Thyroid gland (tissue), 4 donors: ENCODE data around the gene CD80. TPM values are rescaled to one million over a fixed set of nuclear protein-coding genes. Genes with fewer than 3 reads are reported as not detected.
"Not testable (repeated sequence)": the region's sequence is repeated elsewhere in the genome, so short reads cannot be mapped to it uniquely, and the experiment has no call there.

Experiments used
- DNase-seq, 2 donors: peaks; one replicate each; pipeline ENCODE4 v3.0.0-alpha.2; 2019
- H3K27ac ChIP-seq, 3 donors: fragments of 200-600 bp; sonication (generic); 1 replicate in 2 of 3; 2 replicates in 1 of 3; pipeline ENCODE4 v1.5.1; 2016 to 2019; ENCODE audit warnings: mild to moderate bottlenecking in 1 of 3, moderate library complexity in 1 of 3
- H3K27me3 ChIP-seq: fragments of 200-600 bp; sonication (generic); one replicate; pipeline ENCODE4 v1.5.1; 2019
- H3K36me3 ChIP-seq, 2 donors: fragments of 200-600 bp; sonication (generic); one replicate each; pipeline ENCODE4 v1.5.1; 2016 to 2019
- H3K4me1 ChIP-seq, 2 donors: fragments of 200-600 bp; sonication (generic); one replicate each; pipeline ENCODE4 v1.5.1; 2017 to 2019
- H3K4me3 ChIP-seq, 3 donors: fragments of 200-600 bp; sonication (generic); replicated peaks in 1 of 3; 1 replicate in 2 of 3; 2 replicates in 1 of 3; pipeline ENCODE4 v1.5.1; 2016; ENCODE audit warnings: mild to moderate bottlenecking in 1 of 3
- H3K9me3 ChIP-seq: fragments of 200-600 bp; sonication (generic); one replicate; pipeline ENCODE4 v1.5.1; 2017
- CTCF ChIP-seq, 6 experiments: fragments of 200-600 bp in 3 of 6; fragments of 450-650 bp in 3 of 6; sonication (generic) in 3 of 6; IDR thresholded peaks; one replicate each; pipeline ENCODE4 v1.5.1; 2016 to 2019; ENCODE audit warnings: antibody characterized with exemption in 6 of 6, mild to moderate bottlenecking in 2 of 6, inconsistent platforms in 1 of 6, moderate library complexity in 1 of 6
- POLR2A ChIP-seq, 2 donors: fragments of 450-650 bp; IDR thresholded peaks; one replicate each; pipeline ENCODE4 v1.6.1; 2017; ENCODE audit warnings: antibody characterized with exemption in 2 of 2, mild to moderate bottlenecking in 2 of 2, moderate library complexity in 1 of 2
- WGBS, 2 donors: methylation state at CpG; one replicate each; pipeline ENCODE4 v1.1.5; 2017; 5-methylcytosine and 5-hydroxymethylcytosine counted together
- intact Hi-C: fragments of 100-400 bp; cut with DNase I; formaldehyde crosslinking; loops from one replicate; pipeline ENCODE4 v1.15.1; 2023
- total RNA-seq, 4 donors: library from RNA; depleted of rRNA; stranded (reverse); fragments of >200 nt; gene quantifications; one replicate each; pipeline ENCODE4 v1.2.3, GENCODE V29; 2016

Gene CD80
- total RNA-seq, 4 donors from 2014 or later = 0.83 to 2.3 (median 1.1) TPM

- intact Hi-C loops = no loop called here
- Histone ChIP-seq H3K4me1 (no peaks in the 10 kb centered on the region), H3K27ac (no peak overlapping the region), H3K36me3 (no peaks in the 10 kb centered on the region), H3K4me3 (no peak overlapping the region), H3K27me3 (no peaks in the 10 kb centered on the region), H3K9me3 (no peaks in the 10 kb centered on the region)
- TF ChIP-seq POLR2A (IDR thresholded peaks at IDR 0.05) (no peak), CTCF (IDR thresholded peaks at IDR 0.05) (no peak)
- WGBS, 2 donors = 72% methylated on average over 4 of the region's 4 CpGs
- DNase-seq = no peak
Observed at GRCh38 chr3:119555309-119555735, 4.1 kb downstream of the CD80 start.

- TF ChIP-seq POLR2A (IDR thresholded peaks at IDR 0.05) = no peak
- no peak for TF ChIP-seq CTCF (IDR thresholded peaks at IDR 0.05)
- intact Hi-C loops = no loop called here
- no peak for DNase-seq
- no peak overlapping the region for H3K27ac ChIP-seq
- no peaks in the 10 kb centered on the region for H3K4me1 ChIP-seq
- H3K9me3 ChIP-seq = no peaks in the 10 kb centered on the region
- no peaks in the 10 kb centered on the region for H3K27me3 ChIP-seq
- H3K36me3 ChIP-seq = no peaks in the 10 kb centered on the region
- no peak overlapping the region for H3K4me3 ChIP-seq
- WGBS, 2 donors = 63 to 70% methylated on average over 5 of the region's 5 CpGs
Observed at GRCh38 chr3:119553823-119554415, 5.5 kb downstream of the CD80 start.

- H3K27ac ChIP-seq, intact Hi-C loops, H3K4me3 ChIP-seq, H3K4me1 ChIP-seq, H3K27me3 ChIP-seq, H3K9me3 ChIP-seq, H3K36me3 ChIP-seq, DNase-seq: not testable (repeated sequence)
- 95 to 96% methylated on average over 6 of the region's 6 CpGs for WGBS, 2 donors
Observed at GRCh38 chr3:119552928-119553327, 6.5 kb downstream of the CD80 start.

- Histone ChIP-seq H3K4me3 (no peak overlapping the region), H3K27ac (no peak overlapping the region), H3K9me3 (no peaks in the 10 kb centered on the region), H3K36me3 (no peaks in the 10 kb centered on the region), H3K27me3 (no peaks in the 10 kb centered on the region), H3K4me1 (no peaks in the 10 kb centered on the region)
- intact Hi-C loops = no loop called here
- WGBS, 2 donors = 88 to 90% methylated on average over 5 of the region's 5 CpGs
- TF ChIP-seq POLR2A (IDR thresholded peaks at IDR 0.05) (no peak), CTCF (IDR thresholded peaks at IDR 0.05) (no peak)
- DNase-seq = no peak
Observed at GRCh38 chr3:119551598-119551997, 7.8 kb downstream of the CD80 start.

GRCh38 chr3:119550192-119550910, 9.1 kb downstream of the CD80 start:
- TF ChIP-seq CTCF (IDR thresholded peaks at IDR 0.05) = no peak
- Histone ChIP-seq H3K4me1 (no peaks in the 10 kb centered on the region), H3K27ac (no peak overlapping the region), H3K4me3 (no peak overlapping the region), H3K9me3 (no peaks in the 10 kb centered on the region), H3K27me3 (no peaks in the 10 kb centered on the region), H3K36me3 (no peaks in the 10 kb centered on the region)
- DNase-seq = no peak
- 93 to 96% methylated on average over 9 of the region's 9 CpGs for WGBS, 2 donors
- intact Hi-C loops = no loop called here
